ENCODE measurements around the gene NEU2.

DNA sequence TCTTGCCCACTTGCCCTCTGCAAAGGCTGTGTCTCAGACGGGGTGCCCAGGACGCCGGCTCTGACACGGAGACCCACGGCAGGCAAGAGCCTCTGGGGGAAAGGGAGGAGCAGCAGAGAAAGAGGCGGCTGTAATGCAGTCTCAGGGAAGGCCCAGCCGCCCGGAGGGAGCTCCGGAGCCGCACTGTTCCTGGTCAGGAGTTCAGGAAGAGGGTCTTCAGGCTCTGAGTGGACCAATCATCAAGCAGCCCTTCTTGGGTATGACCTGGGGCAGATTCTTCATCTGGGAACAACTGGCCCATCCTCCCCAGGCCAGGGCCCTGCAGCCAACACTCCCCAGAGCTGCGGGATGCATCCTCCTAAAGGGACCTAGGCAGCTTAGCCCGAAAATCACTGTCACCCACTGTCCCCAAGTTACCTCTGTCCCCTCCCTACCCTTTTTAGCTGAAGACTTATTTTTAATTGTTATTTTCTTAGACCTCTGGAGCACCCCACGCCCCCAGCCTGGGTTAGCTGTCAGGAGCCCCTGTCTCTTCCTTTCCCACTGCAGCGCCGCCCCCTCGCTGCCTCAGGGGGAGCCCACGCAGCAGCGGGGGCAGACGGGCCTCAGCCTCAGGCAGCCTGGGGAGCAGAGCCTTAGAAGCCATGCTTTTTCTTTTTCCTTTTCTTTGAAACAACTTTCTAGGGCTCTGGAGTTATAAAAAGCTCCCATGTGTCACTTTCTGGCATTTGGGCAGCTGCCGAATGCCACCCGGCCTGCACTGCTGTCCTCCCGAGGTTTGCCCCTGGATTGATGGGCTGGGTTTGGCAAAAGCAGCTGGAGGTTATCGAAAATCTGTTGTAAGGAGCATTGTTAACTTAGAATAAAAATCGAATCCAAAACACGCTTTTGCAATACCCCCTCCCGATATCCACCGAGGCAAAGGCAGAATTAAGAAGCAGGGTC is 644 bp upstream of the NEU2 start:
- TF ChIP-seq POLR2AphosphoS5 (IDR thresholded peaks at IDR 0.05; ENCODE audit: low read depth, low read length), result no peak
- TF ChIP-seq TAF1 (IDR thresholded peaks at IDR 0.05; ENCODE audit: borderline replicate concordance, insufficient read depth, low read length), result no peak
- TF ChIP-seq REST (IDR thresholded peaks at IDR 0.05; ENCODE audit: insufficient read depth in 1 of 2, low read depth in 2 of 2, low read length in 2 of 2), result no peak
- TF ChIP-seq SIN3A (IDR thresholded peaks at IDR 0.05; ENCODE audit: borderline replicate concordance, insufficient read depth, low read length), result no peak
